Stimulated activated CD4-positive, alpha-beta T cell treated with anti-CD3 and anti-CD28 coated beads, TNF-alpha, amount 100 ng/mL, for 1 hour (primary cell): ENCODE results near the gene ARPIN.
"Not testable (repeated sequence)": the region's sequence is repeated elsewhere in the genome, so short reads cannot be mapped to it uniquely, and the experiment has no call there.

Experiments used
- DNase-seq, 3 donors: peaks; one replicate each; pipeline ENCODE4 v3.0.0-alpha.2; 2020; ENCODE audit warnings: low read depth in 3 of 3, low spot score in 1 of 3

Gene ARPIN

GRCh38 chr15:89910891-89911626 lies 1.7 kb downstream of the ARPIN start:
- DNase-seq, result no peak

GRCh38 chr15:89909611-89910010 lies 3.1 kb downstream of the ARPIN start:
- no peak for DNase-seq

GRCh38 chr15:89908226-89908625 lies 4.5 kb downstream of the ARPIN start:
- no peak for DNase-seq

GRCh38 chr15:89907289-89907688 lies 5.5 kb downstream of the ARPIN start:
- no peak for DNase-seq

GRCh38 chr15:89905846-89906378 lies 6.8 kb downstream of the ARPIN start:
- no peak for DNase-seq

- DNase-seq, result no peak
These were observed 8.2 kb downstream of the ARPIN start for GRCh38 chr15:89904519-89904918.

GRCh38 chr15:89903858-89904130 lies 9.0 kb downstream of the ARPIN start:
- DNase-seq, result no peak

GRCh38 chr15:89903015-89903857 lies 9.5 kb downstream of the ARPIN start:
- DNase-seq, result no peak

GRCh38 chr15:89900849-89901248 lies 11.9 kb downstream of the ARPIN start:
- no peak for DNase-seq

- no peak for DNase-seq
These were observed 12.7 kb downstream of the ARPIN start for GRCh38 chr15:89899951-89900567.

GRCh38 chr15:89899295-89899945 lies 13.3 kb downstream of the ARPIN start:
- no peak for DNase-seq

- DNase-seq, result peak in 1 of 3 donors; percentile 11
These were observed 14.0 kb downstream of the ARPIN start for GRCh38 chr15:89898614-89899294.

GRCh38 chr15:89898146-89898545 lies 14.6 kb downstream of the ARPIN start:
- no peak for DNase-seq

- DNase-seq, result peak; percentile 73 to 80 (median 75)
These were observed 18.9 kb downstream of the ARPIN start, which contains the start of gene AP3S2 for GRCh38 chr15:89893696-89894447. Gene AP3S2 (minus strand): TSS chr15:89893994. CDS start chr15:89893949, 45 bp downstream.

- no peak for DNase-seq
These were observed 19.7 kb downstream of the ARPIN start for GRCh38 chr15:89893027-89893426.

- no peak for DNase-seq
These were observed 24.4 kb downstream of the ARPIN start for GRCh38 chr15:89888214-89888804.

GRCh38 chr15:89885611-89886010 lies 27.1 kb downstream of the ARPIN start:
- no peak for DNase-seq

- DNase-seq, result not testable (repeated sequence)
These were observed 27.6 kb downstream of the ARPIN start for GRCh38 chr15:89885179-89885578.

GRCh38 chr15:89883518-89883917 lies 29.2 kb downstream of the ARPIN start:
- no peak for DNase-seq

GRCh38 chr15:89880727-89881126 lies 32.0 kb downstream of the ARPIN start:
- DNase-seq, result no peak
